AG09309 (cell line): ENCODE results near the gene MAN1B1.

Experiments
- DNase-seq: peaks from one replicate; pipeline ENCODE4 v3.0.0-alpha.2; 2010; ENCODE audit warnings: low read depth
- H3K4me3 ChIP-seq: 2 replicates; pipeline ENCODE4 v1.5.1; 2011; ENCODE audit warnings: mild to moderate bottlenecking, low read depth, low read length, moderate library complexity; ENCODE audit not compliant: control insufficient read depth
- TF ChIP-seq, protein P1 (sequence below): IDR thresholded peaks from 2 replicates; pipeline ENCODE4 v1.5.1; 2011; ENCODE audit warnings: mild to moderate bottlenecking, low read depth, low read length, inconsistent platforms; ENCODE audit not compliant: insufficient read depth, control insufficient read depth; ENCODE audit errors: missing control alignments

Gene MAN1B1

DNA sequence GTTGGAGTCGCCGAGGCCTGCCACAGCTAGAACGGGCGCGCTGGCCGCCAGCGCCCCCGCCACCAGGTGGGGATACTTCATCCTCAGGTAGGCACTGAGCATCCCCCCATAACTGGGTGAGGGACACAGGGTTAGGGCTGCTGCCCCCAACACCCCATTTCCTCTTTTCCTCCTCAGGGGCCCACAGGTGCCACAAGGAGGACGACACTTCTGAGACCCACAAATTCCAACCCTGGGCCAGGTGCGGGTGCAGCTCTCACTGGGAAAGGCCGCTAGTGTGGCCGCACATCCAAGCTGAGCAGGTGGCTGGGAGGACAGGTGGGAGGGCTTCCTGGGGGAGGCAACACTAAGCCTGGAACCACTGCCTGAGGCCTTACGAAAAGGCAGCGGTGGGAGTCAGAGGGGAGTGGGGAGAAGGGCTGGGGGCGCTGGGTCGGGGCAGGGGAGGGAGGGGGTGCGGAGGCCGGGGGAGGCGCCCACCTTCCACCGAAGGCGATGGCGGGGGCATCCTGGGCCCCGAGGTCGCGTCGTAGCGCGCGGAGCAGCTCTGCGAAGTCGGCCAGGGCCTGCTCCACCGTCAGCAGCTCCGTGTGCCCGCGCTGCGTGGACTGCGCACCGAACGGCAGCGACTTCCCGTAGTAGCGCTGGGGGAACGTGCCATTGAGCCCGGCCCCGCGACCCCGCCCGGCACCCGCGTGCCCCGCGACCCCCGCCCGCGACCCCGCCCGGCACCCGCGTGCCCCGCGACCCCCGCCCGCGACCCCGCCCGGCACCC, 26.8 kb downstream of the MAN1B1 start:
- no peak for DNase-seq
- H3K4me3 ChIP-seq = peak overlapping the region; percentile 10
- TF ChIP-seq, protein P1, sequence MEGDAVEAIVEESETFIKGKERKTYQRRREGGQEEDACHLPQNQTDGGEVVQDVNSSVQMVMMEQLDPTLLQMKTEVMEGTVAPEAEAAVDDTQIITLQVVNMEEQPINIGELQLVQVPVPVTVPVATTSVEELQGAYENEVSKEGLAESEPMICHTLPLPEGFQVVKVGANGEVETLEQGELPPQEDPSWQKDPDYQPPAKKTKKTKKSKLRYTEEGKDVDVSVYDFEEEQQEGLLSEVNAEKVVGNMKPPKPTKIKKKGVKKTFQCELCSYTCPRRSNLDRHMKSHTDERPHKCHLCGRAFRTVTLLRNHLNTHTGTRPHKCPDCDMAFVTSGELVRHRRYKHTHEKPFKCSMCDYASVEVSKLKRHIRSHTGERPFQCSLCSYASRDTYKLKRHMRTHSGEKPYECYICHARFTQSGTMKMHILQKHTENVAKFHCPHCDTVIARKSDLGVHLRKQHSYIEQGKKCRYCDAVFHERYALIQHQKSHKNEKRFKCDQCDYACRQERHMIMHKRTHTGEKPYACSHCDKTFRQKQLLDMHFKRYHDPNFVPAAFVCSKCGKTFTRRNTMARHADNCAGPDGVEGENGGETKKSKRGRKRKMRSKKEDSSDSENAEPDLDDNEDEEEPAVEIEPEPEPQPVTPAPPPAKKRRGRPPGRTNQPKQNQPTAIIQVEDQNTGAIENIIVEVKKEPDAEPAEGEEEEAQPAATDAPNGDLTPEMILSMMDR = no peak

DNA sequence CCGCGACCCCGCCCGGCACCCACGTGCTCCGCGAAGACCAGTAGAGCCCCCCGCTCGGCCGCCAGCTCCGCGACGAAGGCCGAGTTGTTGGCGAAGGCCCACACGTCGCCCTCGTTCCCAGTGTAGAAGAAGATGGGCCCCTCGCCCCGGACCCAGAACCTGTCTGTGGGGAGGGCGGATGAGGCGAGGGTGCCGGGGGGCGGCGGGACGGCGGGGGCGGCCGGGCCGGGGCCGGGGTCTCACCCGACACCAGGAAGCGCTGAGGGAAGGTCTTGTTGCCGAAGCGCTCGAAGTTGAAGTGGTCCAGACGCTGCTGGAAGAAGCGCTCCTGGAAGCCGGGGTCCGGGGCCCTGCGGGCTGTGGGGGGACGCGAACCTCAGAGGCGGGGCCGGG, 27.4 kb downstream of the MAN1B1 start:
- DNase-seq = no peak
- peak overlapping the region; percentile 42 for H3K4me3 ChIP-seq
- TF ChIP-seq, protein P1 = no peak

DNA sequence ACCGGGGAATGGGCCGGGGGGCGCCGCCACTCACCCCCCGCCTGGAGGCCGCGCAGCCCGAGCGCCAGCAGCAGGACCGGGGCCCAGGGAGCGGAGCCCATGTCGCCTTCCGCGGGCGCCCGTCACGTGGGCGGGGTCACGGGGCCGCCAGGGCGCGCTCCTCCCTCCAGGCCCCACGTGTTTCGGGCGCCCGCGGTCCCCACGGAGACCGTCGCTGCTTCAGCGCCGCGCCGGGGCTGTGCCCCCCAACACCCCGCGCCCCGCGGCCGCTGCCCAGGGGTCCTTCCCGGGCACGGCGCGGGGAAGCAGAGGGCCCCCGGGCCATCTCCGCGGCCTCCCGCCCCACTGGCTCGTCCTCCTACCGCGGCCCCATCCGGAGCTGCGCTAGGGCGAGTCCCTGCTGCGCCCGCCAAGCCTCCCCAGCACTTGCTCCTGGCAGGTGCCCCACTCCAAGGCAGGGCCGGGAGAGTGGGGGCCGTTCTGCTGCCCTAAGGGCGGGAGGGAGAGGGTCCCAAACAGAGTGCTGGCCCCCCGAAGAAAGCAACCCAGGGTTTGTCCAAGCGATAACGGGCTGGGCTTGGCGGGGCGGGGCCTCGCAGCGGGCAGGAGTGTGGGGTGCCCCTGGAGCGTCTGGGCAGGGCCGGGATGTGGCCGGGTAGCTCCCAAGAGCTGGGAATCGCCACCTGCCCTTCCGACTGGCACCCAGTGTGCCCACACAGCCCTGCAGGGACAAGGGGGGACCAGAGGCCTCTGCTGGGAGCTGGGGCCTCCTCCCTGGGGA, 28.0 kb downstream of the MAN1B1 start, which contains the start of gene DPP7:
Gene DPP7, minus strand, starts transcription at position 121 of the 781 bp plus-strand sequence. Its CDS starts 20 bp downstream, at position 101.
- H3K4me3 ChIP-seq = peak within 1 kb of the TSS; percentile 42
- TF ChIP-seq, protein P1 = no peak
- DNase-seq = no peak

DNA sequence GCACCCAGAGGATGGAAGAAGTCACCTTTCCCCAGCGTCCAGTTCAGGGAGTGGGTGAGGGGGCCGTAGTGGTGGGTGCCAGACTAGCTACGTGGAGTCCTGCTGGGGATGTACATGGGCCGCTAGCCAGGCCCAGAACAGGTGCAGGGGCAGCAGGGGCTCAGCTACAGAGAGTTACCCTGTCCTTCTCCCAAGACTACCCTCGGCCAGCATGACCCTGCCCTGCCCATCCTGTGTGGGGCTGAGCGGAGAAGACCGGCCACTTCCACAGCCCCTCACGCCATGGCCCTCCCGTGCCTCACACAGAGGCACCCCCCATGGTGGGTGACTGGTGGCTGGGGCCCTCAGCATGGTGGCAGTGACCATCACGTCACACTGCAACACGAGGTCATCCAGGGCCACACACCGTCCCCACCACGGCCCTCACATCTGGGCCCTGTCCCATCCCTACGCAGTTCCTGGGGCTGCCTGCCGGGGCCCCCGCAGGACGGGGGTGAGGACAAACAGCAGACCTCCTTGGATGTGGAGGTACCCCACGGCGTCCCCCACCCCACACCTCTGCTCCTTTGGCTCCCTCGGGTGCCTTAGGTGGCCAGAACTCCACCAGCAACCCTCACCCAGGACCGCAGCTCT, 28.7 kb downstream of the MAN1B1 start:
- TF ChIP-seq, protein P1 = no peak
- no peak overlapping the region for H3K4me3 ChIP-seq
- no peak for DNase-seq

DNA sequence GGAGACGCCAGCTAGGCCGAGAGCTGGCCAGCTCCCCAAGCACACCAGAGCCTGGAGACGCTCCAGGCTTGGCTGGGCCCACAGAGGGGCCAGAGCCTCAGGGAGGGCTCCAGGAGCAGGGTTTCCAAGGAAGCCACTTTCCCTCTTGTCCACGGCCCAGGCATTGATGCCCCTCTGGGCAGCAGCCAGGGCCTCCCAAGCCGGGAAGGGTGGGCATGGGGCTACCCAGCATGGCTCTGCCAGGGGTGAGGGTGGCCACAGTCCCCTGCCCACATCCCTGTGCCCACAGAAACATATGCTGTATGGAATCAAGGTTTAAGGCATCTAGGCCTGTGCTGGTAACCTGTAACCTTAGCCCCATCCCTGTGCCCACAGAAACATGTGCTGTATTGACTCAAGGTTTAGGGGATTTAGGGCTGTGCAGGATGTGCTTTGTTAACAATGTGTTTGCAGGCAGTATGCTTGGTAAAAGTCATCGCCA, 29.3 kb downstream of the MAN1B1 start:
- no peak for DNase-seq
- TF ChIP-seq, protein P1 = no peak
- H3K4me3 ChIP-seq = no peak overlapping the region

DNA sequence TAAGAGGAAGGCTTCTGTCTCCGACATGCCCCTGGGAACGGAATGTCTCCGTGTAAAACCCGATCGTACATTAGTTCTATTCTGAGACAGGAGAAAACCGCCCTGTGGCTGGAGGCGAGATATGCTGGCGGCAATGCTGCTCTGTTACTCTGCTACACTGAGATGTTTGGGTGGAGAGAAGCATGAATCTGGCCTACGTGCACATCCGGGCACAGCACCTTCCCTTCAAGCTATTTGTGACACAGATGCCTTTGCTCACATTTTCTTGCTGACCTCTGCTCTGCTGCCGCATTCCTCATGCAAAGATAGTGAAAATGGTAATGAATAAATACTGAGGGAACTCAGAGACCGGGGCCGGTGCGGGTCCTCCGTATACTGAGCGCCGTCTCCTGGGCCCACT, 29.9 kb downstream of the MAN1B1 start:
- no peak for DNase-seq
- no peak overlapping the region for H3K4me3 ChIP-seq
- TF ChIP-seq, protein P1 = no peak
